ENCODE results near the gene SLC27A2.

Gene SLC27A2

DNA sequence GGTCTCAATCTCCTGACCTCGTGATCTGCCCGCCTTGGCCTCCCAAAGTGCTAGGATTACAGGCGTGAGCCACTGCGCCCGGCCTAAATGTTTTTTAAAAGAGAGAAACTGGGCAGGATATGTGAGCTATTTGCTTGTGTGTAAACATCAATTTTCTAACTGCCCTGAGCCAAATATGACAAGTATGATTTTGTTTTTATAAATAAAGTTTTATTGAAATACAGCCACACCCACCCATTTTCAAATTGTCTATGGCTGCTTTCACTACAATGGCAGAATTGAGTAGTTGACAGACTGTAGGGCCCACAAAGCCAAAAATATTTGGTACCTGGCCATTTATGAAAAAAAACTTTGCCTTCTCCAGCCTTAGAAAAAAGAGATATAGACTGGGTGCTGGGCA lies 99.4 kb downstream of the SLC27A2 start:
- peaks cover 0 to 4% of the 10 kb centered on the region in 2 donors for H3K36me3 ChIP-seq (ENCODE audit: control insufficient read depth in 1 of 2, insufficient read depth in 2 of 2, low read length in 2 of 2)
- no peaks in the 10 kb centered on the region for H3K27me3 ChIP-seq (ENCODE audit: control insufficient read depth in 1 of 2, insufficient read depth in 2 of 2, low read length in 2 of 2)
- no peak overlapping the region for H3K4me3 ChIP-seq (ENCODE audit: low read depth in 1 of 2, low read length in 2 of 2)
- no peak overlapping the region for H3K27ac ChIP-seq (ENCODE audit: low read depth, low read length)
- H3K4me1 ChIP-seq (ENCODE audit: control insufficient read depth in 1 of 2, insufficient read depth in 2 of 2, low read length in 2 of 2): no peaks in the 10 kb centered on the region
- H3K9me3 ChIP-seq (ENCODE audit: control insufficient read depth in 1 of 2, low read length in 2 of 2): no peaks in the 10 kb centered on the region
- no peak overlapping the region for H3K9ac ChIP-seq (ENCODE audit: low read depth in 1 of 2, low read length in 2 of 2)

All from duodenal mucosa (tissue), 2 donors.